ENCODE data around the gene MED13.

Gene MED13

DNA sequence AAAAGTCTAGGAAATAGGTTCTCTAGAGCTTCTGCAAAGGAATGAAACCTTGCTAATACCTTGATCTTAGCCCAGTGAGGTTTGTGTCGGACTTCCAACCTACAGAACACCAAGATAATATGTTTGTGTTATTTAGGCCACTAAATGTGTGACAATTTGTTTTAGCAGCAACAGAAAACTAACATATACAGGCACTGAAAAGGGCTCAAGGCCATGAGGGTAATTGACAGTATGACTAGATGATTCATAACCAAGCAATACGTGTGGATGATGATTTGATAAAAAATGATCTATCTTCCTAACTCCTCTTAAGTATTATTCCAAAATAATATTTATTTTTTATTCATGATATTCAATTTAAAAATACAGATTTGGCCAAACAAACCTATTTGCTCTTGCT is 27.7 kb upstream of the MED13 start:
- TF ChIP-seq PAX5 (IDR thresholded peaks at IDR 0.05; ENCODE audit: insufficient read depth, low read length, severe bottlenecking) = no peak
- TF ChIP-seq POLR2A (IDR thresholded peaks at IDR 0.05; ENCODE audit: low read depth, low read length) = no peak
- no peak for TF ChIP-seq POU2F2 (IDR thresholded peaks at IDR 0.05; ENCODE audit: low read depth, low read length)
- TF ChIP-seq POLR2AphosphoS5 (IDR thresholded peaks at IDR 0.05; ENCODE audit: low read depth, low read length) = no peak
- TF ChIP-seq SPI1 (IDR thresholded peaks at IDR 0.05; ENCODE audit: low read depth, low read length) = no peak
- no peak for TF ChIP-seq TAF1 (IDR thresholded peaks at IDR 0.05; ENCODE audit: low read depth, low read length)

DNA sequence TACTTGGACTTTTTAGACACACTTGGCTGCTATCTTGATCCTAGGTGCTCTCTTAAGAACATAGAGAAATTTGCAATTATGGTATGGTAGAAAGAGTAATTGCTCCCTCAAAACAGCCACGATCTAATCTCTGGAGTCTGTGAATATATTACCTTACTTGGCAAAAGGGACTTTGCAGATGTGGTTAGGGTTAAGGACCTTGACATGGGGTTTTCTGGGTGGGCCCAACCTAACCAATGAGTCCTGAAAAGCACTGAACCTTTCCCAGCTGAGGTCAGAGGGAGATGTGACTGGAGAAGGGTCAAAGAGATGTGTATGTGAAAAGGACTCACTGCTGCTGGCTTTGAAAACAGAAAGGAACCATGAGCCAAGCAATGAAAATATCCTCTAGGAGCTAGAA is 26.7 kb upstream of the MED13 start:
- DNase-seq (ENCODE audit: insufficient read length, low spot score) = no peak
- TF ChIP-seq TAF1 (IDR thresholded peaks at IDR 0.05; ENCODE audit: low read depth, low read length) = no peak
- TF ChIP-seq POLR2A (IDR thresholded peaks at IDR 0.05; ENCODE audit: low read depth, low read length) = no peak
- TF ChIP-seq POLR2AphosphoS5 (IDR thresholded peaks at IDR 0.05; ENCODE audit: low read depth, low read length) = no peak
- FAIRE-seq = no peak

More for the DNA sequence above, 27.7 kb upstream of the MED13 start:
- no peak for DNase-seq (ENCODE audit: insufficient read length, low spot score)
- no peak for FAIRE-seq

DNA sequence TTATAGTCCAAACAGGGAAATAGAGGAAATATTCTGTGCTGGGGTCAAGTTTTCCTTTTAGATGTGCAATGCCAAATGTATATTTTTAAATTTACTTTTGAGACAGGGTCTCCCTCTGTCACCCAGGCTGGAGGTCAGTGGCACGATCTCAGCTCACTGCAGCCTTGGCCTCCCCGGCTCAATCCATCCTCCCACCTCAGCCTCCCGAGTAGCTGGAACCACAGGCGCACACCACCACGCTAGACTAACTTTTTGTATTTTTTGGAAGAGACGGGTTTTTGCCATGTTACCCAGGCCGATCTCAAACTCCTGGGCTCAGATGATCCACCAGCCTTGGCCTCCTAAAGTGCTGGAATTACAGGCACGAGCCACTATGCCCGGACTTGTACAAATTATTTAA is 25.8 kb upstream of the MED13 start:
- FAIRE-seq (no peak), DNase-seq (ENCODE audit: insufficient read length, low spot score) (no peak)
- TF ChIP-seq POU2F2 (IDR thresholded peaks at IDR 0.05; ENCODE audit: low read depth, low read length) (no peak), POLR2AphosphoS5 (IDR thresholded peaks at IDR 0.05; ENCODE audit: low read depth, low read length) (no peak), TAF1 (IDR thresholded peaks at IDR 0.05; ENCODE audit: low read depth, low read length) (no peak), PAX5 (IDR thresholded peaks at IDR 0.05; ENCODE audit: insufficient read depth, low read length, severe bottlenecking) (no peak), SPI1 (IDR thresholded peaks at IDR 0.05; ENCODE audit: low read depth, low read length) (no peak), POLR2A (IDR thresholded peaks at IDR 0.05; ENCODE audit: low read depth, low read length) (no peak)

DNA sequence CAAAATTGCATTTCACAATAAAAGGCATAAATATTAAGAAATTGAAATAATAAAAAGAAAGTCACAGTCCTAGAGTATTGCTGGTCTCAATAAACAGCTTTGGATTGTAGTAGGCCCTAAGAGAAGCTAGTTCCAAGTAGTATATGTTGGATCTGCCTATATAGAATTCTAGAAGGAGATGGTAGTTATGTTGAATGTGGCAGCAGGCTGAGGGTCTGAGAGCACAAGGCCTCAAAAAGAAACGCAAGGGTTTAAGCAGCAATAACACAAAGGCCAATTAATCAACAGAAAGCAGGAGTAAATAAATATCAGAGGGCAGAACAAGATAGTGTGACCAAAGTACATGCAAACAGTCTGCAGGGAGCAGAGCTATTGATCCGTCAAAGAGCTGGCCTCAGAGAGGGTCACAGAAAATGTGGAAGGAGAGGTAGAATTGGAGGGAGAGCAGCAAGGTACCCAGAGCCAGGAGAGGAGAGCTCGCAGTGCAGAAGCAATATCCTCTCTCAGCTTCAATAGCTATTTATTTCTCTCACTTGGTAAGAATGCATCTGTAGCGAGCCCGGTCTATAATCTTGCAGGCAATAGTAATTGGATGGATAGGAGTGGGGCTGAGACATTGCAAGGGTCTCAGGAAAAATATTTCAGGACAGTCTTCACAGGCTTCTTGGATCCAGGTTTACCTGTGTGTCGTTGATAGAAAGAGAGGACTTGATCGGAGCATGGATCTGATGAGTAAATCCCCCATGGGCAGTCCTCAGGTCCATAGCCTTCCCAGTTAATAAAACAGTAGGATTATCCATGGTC is 25.1 kb upstream of the MED13 start:
- DNase-seq (ENCODE audit: insufficient read length, low spot score) = no peak
- no peak for FAIRE-seq
- no peak for TF ChIP-seq POU2F2 (IDR thresholded peaks at IDR 0.05; ENCODE audit: low read depth, low read length)
- no peak for TF ChIP-seq POLR2A (IDR thresholded peaks at IDR 0.05; ENCODE audit: low read depth, low read length)
- no peak for TF ChIP-seq POLR2AphosphoS5 (IDR thresholded peaks at IDR 0.05; ENCODE audit: low read depth, low read length)
- no peak for TF ChIP-seq SPI1 (IDR thresholded peaks at IDR 0.05; ENCODE audit: low read depth, low read length)
- no peak for TF ChIP-seq TAF1 (IDR thresholded peaks at IDR 0.05; ENCODE audit: low read depth, low read length)
- no peak for TF ChIP-seq PAX5 (IDR thresholded peaks at IDR 0.05; ENCODE audit: insufficient read depth, low read length, severe bottlenecking)

DNA sequence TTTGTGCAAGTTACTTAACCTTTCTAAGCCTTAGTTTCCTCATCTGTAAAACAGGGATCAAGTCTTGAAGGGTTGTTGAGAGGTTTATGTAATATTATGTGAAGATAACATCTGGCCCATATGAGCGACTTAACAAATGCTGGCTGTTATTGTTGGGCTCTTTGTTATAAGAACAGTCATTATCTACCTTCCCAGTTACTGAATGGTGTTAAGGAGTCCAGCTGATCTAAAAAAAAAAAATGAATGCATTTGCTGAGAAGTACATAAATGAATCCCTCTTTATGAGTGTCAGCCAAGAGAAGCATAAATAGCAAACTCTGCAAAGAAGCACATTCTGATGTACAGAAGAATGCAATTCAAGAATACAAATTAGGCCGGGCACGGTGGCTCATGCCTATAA is 24.3 kb upstream of the MED13 start:
- DNase-seq (ENCODE audit: insufficient read length, low spot score) = no peak
- FAIRE-seq = no peak
- TF ChIP-seq PAX5 (IDR thresholded peaks at IDR 0.05; ENCODE audit: insufficient read depth, low read length, severe bottlenecking) (no peak), POLR2AphosphoS5 (IDR thresholded peaks at IDR 0.05; ENCODE audit: low read depth, low read length) (no peak), SPI1 (IDR thresholded peaks at IDR 0.05; ENCODE audit: low read depth, low read length) (no peak), POLR2A (IDR thresholded peaks at IDR 0.05; ENCODE audit: low read depth, low read length) (no peak), POU2F2 (IDR thresholded peaks at IDR 0.05; ENCODE audit: low read depth, low read length) (no peak), TAF1 (IDR thresholded peaks at IDR 0.05; ENCODE audit: low read depth, low read length) (no peak)

DNA sequence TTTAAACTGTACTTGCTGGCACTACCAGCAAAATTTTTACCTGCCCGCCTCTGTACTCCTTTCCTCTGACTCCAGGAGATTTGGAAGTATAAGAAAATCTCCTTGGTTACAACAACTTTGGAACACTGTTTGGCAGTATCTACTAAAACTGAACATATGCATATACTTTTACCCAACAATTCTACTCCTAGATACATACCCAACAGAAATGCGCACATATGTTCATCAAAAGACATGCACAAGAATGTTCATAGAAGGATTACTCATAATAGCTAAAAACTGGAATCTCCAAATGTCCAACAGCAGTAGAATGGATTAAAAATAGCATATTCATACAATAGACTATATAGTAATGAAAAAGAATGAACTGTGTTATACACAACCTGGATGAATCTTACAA is 21.7 kb upstream of the MED13 start:
- TF ChIP-seq POU2F2 (IDR thresholded peaks at IDR 0.05; ENCODE audit: low read depth, low read length) (no peak), POLR2A (IDR thresholded peaks at IDR 0.05; ENCODE audit: low read depth, low read length) (no peak), PAX5 (IDR thresholded peaks at IDR 0.05; ENCODE audit: insufficient read depth, low read length, severe bottlenecking) (no peak), POLR2AphosphoS5 (IDR thresholded peaks at IDR 0.05; ENCODE audit: low read depth, low read length) (no peak), SPI1 (IDR thresholded peaks at IDR 0.05; ENCODE audit: low read depth, low read length) (no peak), TAF1 (IDR thresholded peaks at IDR 0.05; ENCODE audit: low read depth, low read length) (no peak)
- DNase-seq (ENCODE audit: insufficient read length, low spot score) (no peak), FAIRE-seq (no peak)

DNA sequence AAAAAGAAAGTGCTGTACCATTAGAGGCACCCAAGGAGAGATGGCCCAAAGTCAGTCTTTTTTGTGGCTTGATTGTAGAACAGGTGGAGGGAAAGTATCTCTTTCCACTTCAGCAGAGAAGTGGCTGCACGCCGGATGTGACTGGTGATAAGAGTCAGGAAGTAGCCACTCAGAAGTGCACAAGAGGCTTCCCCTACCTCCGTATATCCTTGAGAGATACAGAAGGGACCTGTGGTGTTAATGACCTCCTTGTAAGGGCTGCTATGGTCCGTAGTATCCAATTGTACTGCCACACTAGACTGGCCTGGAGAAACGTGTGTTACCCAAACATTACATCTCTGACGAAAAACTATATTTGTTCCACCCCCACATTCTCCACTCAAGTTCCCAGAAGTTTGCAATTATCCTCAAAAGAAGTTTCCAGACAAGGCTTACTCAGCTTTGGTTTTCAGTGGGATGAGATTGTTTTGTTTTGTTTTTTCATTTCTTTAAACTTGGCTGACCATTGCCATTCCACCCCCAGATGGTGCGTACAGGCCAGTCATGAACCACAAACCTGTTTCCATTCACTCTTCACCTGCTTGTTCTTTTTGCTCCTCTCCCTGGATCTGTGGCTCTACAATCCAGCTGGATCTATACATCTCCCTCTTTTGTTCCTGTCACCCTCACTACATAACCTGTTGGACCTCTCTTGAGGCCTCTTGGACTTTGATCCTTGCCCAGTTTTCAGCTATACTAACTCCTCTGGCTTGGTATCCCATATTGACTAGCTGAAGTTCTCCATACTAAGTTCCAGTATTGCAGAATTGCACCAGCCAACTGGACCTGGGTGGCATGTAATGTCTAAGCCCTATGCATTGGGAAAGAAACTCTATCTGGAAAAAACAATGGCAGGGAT is 20.7 kb upstream of the MED13 start:
- peak; percentile 41 for FAIRE-seq
- DNase-seq (ENCODE audit: insufficient read length, low spot score) = no peak
- no peak for TF ChIP-seq SPI1 (IDR thresholded peaks at IDR 0.05; ENCODE audit: low read depth, low read length)
- TF ChIP-seq TAF1 (IDR thresholded peaks at IDR 0.05; ENCODE audit: low read depth, low read length) = no peak
- no peak for TF ChIP-seq POU2F2 (IDR thresholded peaks at IDR 0.05; ENCODE audit: low read depth, low read length)
- TF ChIP-seq POLR2AphosphoS5 (IDR thresholded peaks at IDR 0.05; ENCODE audit: low read depth, low read length) = no peak
- TF ChIP-seq PAX5 (IDR thresholded peaks at IDR 0.05; ENCODE audit: insufficient read depth, low read length, severe bottlenecking) = no peak
- TF ChIP-seq POLR2A (IDR thresholded peaks at IDR 0.05; ENCODE audit: low read depth, low read length) = no peak

DNA sequence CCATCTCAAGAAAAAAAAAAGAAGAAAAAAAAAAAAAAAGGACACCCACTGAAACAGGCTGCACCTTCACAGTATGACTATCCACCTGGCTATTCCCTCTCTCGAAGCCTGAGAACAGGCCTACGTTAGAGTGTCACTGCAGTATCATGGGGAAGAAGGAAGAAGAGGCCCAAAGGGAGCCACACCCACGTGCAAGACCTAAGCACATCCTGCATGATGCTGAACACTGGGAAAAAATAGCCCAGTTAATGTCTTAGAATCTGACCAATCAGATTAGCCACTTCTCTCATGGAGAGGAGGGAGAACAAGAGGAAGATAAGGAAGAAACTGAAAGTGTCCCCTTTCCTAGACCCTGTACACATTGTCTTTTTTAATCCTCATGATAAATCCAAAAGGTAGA is 19.5 kb upstream of the MED13 start:
- FAIRE-seq (no peak), DNase-seq (ENCODE audit: insufficient read length, low spot score) (no peak)
- TF ChIP-seq PAX5 (IDR thresholded peaks at IDR 0.05; ENCODE audit: insufficient read depth, low read length, severe bottlenecking) (no peak), POLR2A (IDR thresholded peaks at IDR 0.05; ENCODE audit: low read depth, low read length) (no peak), POU2F2 (IDR thresholded peaks at IDR 0.05; ENCODE audit: low read depth, low read length) (no peak), TAF1 (IDR thresholded peaks at IDR 0.05; ENCODE audit: low read depth, low read length) (no peak), SPI1 (IDR thresholded peaks at IDR 0.05; ENCODE audit: low read depth, low read length) (no peak)

DNA sequence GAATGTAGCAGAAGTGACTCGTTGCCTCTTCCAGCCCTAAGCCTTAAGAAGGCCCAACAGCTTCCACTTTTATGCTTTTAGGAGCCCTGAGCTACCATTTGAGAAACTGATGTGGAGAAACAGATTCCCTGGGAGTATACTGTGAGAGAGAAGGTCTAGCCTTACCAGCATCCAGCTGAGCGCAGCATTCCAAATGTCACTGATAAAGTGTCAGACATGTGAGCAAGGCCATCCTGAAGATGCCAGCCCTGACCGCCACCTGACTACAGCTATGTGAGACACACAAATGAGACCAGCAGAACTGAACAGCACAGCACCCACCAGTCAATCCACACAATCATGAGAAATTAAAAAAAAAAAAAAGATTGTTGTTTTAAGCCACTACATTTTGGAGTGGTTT is 18.6 kb upstream of the MED13 start:
- no peak for DNase-seq (ENCODE audit: insufficient read length, low spot score)
- FAIRE-seq = no peak
- TF ChIP-seq POLR2AphosphoS5 (IDR thresholded peaks at IDR 0.05; ENCODE audit: low read depth, low read length) (no peak), TAF1 (IDR thresholded peaks at IDR 0.05; ENCODE audit: low read depth, low read length) (no peak), POLR2A (IDR thresholded peaks at IDR 0.05; ENCODE audit: low read depth, low read length) (no peak), PAX5 (IDR thresholded peaks at IDR 0.05; ENCODE audit: insufficient read depth, low read length, severe bottlenecking) (no peak), SPI1 (IDR thresholded peaks at IDR 0.05; ENCODE audit: low read depth, low read length) (no peak), POU2F2 (IDR thresholded peaks at IDR 0.05; ENCODE audit: low read depth, low read length) (no peak)
